Left kidney (tissue), 2 donors: ENCODE data around the gene SCN2B. TPM values are rescaled to one million over a fixed set of nuclear protein-coding genes. Genes with fewer than 3 reads are reported as not detected.

Source experiments
- DNase-seq: peaks from one replicate; pipeline ENCODE4 v3.0.0-alpha.2; 2013
- polyA plus RNA-seq: library from polyadenylated mRNA; unstranded; fragments of 120-200 nt; gene quantifications from one replicate; pipeline ENCODE4 v1.2.1, GENCODE V29; 2013; ENCODE audit not compliant: insufficient read length

SCN2B gene
- polyA plus RNA-seq, 1 donor: 3.0 TPM

GRCh38 chr11:118153976-118154375, 22.5 kb downstream of the SCN2B start:
- DNase-seq: no peak

GRCh38 chr11:118153516-118153915, 22.9 kb downstream of the SCN2B start:
- DNase-seq: no peak

GRCh38 chr11:118152552-118153471, 23.6 kb downstream of the SCN2B start, which contains the start of gene SCN4B:
SCN4B (minus strand) TSS chr11:118152823; CDS start chr11:118152673, 150 bp downstream.
- peak; percentile 67 for DNase-seq

- DNase-seq: no peak
Observed at GRCh38 chr11:118152020-118152551, 24.4 kb downstream of the SCN2B start.

GRCh38 chr11:118151431-118151830, 25.0 kb downstream of the SCN2B start:
- no peak for DNase-seq

GRCh38 chr11:118149493-118149892, 26.9 kb downstream of the SCN2B start:
- no peak for DNase-seq

- no peak for DNase-seq
Observed at GRCh38 chr11:118148856-118149255, 27.6 kb downstream of the SCN2B start.

GRCh38 chr11:118148240-118148639, 28.2 kb downstream of the SCN2B start:
- no peak for DNase-seq

GRCh38 chr11:118147502-118147901, 28.9 kb downstream of the SCN2B start:
- DNase-seq: no peak

- no peak for DNase-seq
Observed at GRCh38 chr11:118146554-118146953, 29.9 kb downstream of the SCN2B start.

- peak; percentile 77 for DNase-seq
Observed at GRCh38 chr11:118145285-118146227, 30.9 kb downstream of the SCN2B start.

GRCh38 chr11:118144301-118145268, 31.9 kb downstream of the SCN2B start:
- no peak for DNase-seq

GRCh38 chr11:118143661-118144185, 32.7 kb downstream of the SCN2B start:
- DNase-seq: no peak

- DNase-seq: no peak
Observed at GRCh38 chr11:118142809-118143208, 33.6 kb downstream of the SCN2B start.

- DNase-seq: no peak
Observed at GRCh38 chr11:118142081-118142480, 34.4 kb downstream of the SCN2B start.

GRCh38 chr11:118139578-118139977, 36.9 kb downstream of the SCN2B start:
- DNase-seq: no peak

GRCh38 chr11:118138839-118139420, 37.5 kb downstream of the SCN2B start:
- no peak for DNase-seq

- DNase-seq: no peak
Observed at GRCh38 chr11:118136801-118137200, 39.6 kb downstream of the SCN2B start.

GRCh38 chr11:118136341-118136740, 40.1 kb downstream of the SCN2B start:
- no peak for DNase-seq

GRCh38 chr11:118135796-118136165, 40.7 kb downstream of the SCN2B start:
- no peak for DNase-seq
